HG03039 (cell line): ENCODE measurements around the gene RPTOR.

Source experiments
- ATAC-seq: cut with Tn5 transposase; IDR thresholded peaks from one replicate; pipeline ENCODE4 v1.9.1; 2021; ENCODE audit warnings: mild to moderate bottlenecking, moderate library complexity; ENCODE audit not compliant: unreplicated experiment

The RPTOR gene

DNA sequence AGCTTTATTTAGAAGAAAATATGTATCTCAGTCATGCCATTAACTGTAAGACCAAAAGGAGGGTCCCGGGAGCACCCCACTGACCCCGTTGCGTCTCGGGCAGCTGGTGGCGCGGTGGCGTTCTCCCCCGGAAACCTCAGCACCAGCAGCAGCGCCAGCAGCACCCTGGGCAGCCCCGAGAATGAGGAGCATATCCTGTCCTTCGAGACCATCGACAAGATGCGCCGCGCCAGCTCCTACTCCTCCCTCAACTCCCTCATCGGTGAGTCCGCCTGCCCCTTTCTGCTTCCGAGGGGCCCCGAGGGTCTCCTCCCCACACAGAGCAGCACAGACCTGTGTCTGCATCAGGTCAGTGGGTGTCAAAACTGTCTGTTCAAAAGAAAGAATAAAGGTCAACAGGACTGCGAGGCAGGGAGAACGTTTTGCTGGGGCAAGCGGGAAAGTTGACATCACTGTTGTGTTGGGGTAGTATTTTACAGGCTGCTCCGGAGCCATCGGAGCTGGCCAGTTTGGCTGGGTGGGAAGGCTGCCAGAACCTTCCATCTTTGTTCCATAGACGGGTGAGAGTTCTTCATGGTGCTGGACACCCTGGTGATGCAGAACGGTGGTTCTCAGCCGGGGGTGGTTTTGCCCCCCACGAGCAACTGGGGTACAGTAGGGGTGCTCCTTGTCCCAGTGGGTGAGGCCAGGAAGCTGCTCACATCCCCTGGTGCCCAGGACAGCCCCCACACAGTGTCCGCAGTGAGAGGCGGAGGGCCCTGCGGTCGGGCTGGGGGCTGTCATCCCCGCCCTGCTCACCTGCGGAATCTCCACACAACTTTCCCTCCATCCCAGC, 349.2 kb downstream of the RPTOR start:
- ATAC-seq = no peak

DNA sequence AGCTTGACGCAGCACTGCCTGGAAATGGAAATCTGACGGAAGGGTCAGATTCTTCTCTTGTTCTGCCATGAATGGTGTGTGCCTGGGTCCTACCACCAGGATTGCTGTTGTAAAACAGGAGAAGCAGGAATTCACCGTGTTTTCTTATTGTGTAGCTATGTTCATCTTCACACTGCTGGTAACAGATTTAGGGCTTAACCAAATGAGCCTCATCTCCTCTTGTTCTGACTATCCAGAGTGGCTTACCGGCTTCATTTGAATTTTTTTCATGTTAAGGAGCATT, 349.7 kb downstream of the RPTOR start:
- no peak for ATAC-seq

DNA sequence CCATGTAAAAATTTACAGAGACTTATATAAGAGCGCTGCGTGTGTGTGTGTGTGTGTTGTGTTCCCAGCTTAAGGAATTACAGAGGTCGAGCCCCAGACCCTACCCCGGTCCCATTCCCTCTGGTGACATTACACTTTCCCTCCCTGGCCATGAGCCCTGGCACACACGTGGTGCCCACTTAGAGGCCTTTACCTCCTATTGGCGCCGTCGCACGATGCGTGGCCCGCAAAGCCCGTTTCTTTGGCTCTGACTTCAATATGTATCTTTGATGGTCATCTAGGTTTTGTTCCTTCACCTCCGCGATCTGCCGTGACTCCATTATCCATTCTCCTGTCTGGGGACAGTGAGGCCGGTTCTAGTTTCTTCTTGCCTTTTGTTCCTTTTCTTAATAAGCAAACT, 350.1 kb downstream of the RPTOR start:
- no peak for ATAC-seq

DNA sequence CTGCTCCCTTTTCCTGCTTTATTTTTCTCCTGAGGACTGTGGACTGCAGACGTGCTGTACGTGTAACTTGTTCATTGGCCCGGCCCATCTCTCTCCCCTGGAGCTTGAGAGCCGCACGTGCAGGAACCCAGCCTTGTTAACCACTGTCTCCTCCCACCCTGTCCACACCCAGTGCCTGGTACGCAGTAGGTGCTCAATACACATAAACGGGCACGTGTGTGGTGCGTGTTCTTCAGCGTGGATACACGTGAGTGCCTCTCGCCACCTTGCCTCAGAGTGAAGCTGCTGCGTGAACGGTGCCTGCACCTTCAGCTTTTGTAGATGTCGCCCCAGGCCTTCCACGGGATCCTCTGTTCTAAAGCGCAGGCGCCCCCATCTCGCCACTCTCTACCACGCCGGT, 350.7 kb downstream of the RPTOR start:
- ATAC-seq = no peak

DNA sequence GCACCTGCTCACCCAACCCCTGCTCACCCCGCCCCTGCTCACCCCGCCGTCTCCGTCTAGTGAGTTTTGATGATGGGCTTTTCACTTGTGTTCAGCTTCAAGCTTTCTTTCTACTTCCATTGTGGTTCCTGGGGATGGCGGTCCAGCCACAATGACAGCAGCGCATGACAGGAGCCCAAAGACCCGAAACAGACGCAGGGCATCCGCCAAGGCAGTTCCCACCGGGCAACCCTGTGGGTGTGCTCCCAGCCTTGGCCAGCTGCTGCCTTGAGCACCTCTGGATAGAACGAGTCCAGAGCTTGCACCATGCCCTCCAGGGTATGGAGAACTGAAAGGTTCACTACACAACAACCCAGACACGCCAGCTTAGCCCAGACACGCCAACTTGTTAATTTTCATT, 354.1 kb downstream of the RPTOR start:
- no peak for ATAC-seq

DNA sequence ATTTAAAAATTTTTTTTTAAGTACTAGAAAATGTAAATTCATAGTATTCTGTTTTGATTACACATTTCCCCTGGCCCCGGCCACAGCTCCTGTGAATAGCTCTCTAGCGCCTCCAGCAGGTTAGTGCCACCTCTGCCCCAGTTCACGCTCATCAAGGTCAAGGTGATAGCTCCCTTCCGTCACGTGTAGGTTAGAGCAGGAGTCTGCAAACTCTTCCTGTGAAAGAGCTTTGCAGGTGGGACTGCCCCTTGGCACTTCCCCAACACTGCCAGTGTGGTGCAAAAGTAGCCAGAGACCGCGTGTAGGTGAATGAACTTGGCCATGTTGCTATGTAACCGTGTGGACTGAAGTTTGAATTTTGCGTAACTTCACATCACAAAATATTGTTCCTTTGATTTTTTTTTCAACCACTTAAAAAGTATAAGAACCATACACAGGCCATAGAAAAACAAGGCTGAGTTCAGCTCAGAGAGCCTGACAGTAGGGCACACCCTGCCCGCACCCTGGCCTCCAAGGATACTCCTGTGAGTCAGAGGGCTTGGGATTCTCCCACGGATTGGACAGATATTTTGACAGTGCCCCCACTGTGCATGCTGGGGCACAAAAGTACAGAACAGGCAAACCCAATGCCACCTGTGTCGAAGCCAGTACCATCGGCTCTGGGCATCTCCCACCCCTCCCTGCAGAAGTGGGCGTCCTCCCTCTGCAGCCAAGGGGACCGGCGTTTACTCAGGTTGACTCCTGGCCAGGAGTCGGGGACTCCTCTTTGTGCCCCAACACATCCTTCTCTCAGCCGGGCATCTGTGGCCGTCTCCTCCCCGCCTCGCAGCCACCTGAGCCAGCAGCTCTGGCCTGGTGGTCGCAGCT, 355.0 kb downstream of the RPTOR start:
- no peak for ATAC-seq

DNA sequence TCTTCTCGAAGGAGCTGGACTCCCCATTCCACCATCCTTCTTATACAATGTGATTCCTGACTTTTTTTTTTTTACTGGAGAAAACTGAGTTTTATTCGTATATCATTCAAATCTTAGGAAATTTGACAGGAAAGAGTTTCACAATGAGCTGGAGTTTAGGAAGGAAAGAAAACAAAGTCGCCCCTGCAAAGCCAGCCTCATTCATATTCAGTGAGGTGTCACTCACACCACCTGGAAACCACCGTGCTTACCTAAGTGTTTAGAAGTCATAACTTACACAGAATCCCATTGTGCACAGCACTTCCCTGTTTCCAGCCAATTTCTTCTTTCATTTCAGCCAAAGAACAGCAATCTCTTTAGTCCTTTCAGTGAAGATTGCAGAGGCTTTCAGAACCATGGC, 356.7 kb downstream of the RPTOR start:
- no peak for ATAC-seq

DNA sequence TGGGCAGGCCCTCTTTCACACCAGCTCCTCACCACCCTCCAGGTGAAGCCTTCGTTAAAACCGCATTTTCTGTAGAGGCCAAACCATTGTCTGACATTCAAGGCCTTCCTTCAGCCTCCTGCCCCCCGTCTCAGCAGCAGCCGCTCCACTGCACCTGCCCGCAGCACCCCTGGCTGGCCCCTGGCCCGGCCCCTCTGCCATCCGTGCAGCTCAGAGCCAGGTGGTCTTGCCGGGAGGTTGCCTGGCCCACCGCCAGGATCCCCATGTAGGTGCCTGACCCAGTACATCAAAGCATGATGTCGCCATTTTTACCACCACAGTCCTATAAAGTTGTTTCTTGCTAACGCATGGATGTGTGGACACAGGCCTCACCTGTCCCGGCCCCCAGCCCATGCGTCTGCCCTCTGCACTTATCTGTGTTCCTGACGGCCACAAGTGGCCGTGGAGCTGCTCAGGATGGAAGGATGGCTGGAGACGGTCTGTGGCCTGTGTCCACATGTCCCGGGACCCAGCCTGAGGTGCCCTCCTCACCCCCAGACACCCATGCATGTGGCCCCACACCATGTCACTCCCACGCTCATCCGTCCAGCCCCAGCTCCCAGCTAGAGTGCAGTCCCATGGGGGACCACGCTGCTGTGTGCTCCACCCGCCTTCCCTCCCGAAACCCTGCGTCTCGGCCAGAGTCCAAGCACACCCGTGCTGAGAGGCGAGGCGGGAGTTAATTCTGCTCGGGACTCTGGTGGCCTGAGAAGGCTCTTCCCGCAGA, 357.7 kb downstream of the RPTOR start:
- ATAC-seq = no peak

DNA sequence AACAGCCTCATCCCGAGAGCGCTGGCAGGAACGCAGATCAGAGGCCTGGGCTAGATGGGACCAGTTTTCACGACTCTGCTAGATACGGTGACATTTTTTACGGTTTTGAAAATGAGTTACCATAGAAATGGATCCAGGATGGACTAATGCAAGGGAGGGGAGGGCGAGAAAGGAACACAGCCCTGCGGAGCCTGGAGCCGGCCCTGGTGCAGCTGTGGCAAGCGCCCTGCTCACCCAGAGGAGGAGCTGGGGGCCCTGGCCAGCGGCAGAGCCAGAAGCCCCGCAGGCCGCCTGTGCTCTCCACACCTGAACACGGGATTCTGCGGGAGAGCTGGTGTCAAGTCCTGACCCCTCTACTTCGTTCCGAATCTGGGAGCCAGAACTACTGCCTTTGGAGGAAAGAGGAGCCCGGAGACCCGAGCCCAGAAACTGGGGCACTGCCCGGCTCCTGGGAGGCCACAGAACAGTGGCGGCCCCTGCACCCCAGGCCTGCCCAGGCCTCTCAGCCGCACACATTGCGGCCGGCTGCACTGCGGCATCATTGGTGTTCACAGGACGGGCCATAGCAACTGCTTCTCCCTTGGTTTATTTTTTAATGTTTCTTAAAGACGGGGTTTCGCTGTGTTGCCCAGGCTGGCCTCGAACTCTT, 358.4 kb downstream of the RPTOR start:
- ATAC-seq = no peak

DNA sequence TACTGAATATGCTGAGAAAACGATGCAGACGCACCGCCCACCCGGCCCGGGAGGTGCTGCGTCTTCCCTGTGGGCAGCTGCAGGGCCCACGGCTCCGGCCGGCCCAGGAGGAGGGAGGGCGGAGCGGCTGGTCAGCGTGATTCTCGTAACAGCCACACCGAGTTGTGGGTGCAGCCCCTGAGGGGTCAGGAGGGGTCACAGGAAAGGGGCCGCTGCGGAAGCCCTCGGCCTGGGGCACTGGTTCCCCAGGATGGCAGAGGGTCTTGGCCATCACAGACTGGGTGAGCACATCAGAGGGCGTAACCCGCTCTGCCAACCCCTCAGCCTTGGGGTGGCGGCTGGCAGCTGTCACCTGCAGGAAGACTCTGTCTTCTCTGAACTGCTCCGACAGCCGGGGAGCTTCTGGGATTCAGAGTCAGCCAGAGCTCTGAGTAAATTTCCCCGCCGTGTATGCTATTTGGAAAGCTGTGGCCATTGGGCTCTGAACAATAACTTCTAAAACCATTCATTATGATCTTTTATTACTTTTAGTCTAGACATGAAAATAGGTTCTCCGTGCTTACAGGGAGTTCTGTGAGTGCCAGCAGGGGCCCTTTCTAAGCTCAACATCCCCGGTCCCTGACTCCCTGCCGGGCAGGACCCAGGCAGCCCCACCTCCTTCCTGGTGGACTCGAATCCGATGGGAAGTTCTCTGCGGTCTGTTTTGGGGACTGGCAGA, 359.6 kb downstream of the RPTOR start:
- no peak for ATAC-seq

DNA sequence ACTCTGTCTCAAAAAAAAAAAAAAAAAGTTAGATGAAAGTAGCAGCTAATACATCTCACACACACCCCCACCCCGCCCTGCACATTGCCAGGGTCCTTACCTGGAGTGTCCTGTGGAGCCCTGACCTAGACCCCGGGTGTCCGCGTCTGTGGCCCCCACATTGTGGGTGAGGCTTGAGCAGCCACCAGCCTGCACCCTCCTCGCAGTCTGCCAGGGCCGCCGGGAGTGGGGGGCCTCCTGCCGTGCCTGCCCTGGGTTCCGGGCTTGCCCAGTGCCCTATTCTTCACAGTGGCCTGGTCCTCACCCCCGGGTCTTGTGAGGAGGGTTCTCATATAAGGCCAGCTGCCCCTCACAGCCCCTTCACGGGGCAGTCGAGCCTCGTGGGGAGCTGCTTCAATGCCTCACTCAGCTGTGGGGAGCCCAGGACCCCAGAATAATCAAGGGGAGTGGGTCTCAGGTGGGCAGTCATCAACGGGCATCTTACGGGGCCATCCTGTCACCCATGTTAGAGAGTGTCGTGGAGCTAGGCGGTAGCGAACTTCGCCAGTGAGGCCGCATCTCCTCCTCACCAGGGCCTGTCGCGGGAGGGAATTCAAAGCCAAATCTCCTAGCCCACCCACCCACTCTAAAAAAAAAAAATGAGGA, 361.1 kb downstream of the RPTOR start:
- no peak for ATAC-seq

DNA sequence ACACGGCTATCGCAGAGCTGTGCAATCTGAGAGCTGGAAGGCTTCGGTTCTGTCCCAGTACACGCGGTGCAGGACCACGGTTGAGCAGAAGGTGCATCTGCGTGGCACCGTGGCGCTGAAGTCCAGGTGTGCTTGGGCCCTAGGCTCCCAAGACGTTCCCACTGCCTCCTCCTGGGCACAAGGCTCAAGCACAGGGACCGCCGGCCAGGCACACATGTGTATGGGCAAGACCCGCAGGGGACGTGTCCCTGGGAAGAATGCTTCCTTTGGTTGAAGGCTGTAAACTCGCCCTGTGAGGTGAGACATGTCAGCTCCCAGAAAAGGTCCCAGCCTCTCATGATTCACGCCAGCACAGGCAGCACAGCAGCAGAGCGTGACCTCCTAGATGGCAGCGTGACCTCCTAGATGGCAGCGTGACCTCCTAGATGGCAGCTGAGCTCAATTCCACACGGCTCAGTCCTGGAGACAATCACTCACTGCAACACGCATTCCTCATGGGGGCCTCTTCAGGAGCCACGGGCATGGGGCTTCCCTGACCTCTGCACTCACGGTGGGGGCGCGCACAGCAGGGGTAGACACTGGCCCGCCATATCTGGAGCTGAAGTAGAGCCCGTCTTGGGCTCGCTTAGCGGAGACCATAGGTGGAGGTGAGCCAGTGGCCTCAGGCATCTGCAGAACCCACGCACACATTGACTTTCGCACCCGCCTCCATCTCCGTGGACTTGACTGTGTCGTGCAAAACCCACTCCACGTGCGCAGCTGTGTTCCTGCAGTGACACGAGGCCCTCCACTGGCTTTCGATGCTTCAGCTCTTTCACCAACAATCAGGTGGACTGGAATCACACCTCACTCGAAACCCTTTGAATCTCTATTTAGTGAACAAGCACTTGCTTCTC, 362.0 kb downstream of the RPTOR start:
- no peak for ATAC-seq

DNA sequence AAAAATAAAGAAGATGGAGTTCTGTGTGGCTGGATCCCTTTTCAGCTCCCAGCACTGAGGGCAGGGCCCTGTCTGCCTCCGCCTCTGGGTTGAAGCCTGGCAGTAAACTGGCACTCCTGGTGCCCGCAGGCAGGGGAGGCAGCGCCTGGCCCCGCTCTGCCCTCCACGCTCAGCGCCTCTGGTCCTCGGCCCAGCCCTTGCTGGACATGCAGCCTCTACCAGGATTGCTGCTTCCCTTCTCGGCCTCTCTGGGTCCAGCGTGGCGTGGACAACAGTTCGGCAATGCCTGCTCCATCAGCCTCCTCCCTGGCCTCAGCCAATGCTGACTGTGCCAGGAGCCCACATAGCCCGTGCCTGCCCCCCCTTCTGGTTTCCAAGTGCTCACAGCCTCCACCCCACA, 362.6 kb downstream of the RPTOR start:
- no peak for ATAC-seq

DNA sequence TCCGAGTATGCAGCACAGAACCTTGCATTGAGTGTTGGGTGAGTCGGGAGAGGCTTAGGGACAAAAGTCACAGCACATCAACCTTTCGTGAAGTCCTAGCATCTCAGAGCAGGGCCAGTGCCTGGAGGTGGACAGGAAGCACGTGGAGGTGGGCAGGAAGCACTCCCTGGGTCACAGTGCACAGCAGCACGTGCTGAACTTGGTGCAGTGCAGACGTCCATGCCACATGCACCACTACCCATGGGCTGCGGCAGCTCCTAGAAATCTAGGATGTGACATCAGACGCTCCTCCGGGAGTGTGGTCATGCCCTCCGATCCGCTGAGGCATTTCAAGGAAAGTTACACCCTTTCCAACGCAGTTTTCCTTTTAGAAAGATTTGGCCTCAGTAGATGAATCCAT, 363.6 kb downstream of the RPTOR start:
- ATAC-seq = no peak

DNA sequence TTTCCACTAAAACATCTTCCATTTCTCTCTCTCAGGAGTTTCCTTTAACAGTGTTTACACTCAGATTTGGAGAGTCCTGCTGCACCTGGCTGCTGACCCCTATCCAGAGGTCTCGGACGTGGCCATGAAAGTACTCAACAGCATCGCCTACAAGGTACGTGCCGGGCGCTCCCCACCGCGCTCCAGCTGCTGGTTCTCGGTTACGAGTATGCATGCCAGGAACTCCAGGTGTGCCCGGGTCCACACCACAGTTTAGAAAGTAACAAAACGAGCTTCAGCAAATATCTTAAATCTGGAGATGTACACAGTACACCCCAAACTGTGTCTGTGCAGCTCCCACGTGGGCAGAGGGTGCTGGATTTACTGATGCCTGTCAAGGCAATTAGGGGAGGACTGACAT, 364.1 kb downstream of the RPTOR start:
- no peak for ATAC-seq

DNA sequence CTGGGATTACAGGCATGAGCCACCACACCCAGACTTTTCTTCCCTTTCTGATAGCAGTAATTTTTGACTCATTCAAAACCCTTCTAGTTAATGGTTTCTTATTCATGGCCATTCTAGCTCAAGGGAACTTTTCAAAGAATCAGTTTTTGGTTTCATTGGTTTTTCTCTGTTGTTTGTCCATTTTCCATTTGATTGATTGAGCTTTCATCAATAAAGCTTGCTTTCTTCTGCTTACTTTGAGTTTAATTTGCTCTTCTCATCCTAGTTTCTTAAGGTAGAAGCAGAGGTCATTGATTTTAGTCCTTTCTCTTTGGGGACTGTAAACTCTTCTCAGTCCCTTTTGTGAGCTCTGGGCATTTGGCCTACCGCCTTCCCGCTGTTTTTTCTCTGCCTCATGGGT, 365.0 kb downstream of the RPTOR start:
- ATAC-seq = no peak

DNA sequence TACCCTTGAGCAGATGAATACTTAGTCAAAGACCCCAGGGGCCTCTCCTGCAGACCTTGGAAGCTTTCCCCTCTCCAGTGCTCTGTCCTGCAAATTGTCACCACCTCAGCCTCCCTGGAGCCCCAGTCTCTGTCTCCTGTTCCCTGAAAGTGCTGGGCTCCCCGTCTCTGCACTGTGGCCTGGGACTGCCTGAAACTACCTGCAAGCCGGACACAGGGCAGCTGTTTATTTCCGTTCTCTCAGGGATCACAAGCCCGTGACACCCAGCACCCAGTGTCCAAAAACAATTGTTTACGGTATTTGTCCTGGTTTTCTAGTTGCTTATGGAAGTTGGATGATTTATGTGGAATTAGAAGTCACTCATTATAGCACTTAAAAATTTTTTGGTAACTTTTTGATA, 365.4 kb downstream of the RPTOR start:
- ATAC-seq = no peak

DNA sequence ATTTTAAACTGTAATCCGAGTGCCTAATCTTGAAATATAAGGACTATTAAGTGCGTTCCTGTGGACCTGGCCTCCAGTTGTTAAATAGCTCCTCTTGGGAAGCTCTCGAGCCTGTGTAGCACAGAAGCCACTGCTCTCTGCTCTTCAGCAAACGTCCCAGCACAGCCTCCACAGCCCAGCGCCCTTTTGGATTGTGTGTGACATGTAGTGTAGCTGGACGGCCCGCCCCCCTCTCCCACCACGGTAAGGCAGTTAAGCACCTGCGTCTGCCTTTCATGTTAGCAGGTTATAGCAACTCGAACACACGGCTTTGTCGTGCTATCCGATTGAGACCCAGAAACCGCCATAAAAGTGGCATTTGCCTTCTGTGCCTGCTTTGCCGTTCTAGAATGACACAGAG, 367.8 kb downstream of the RPTOR start:
- no peak for ATAC-seq
